GM18498 (cell line): ENCODE data around the gene DGKZ.

ENCODE experiments used
- ATAC-seq: cut with Tn5 transposase; IDR thresholded peaks from one replicate; pipeline ENCODE4 v1.9.1; 2021; ENCODE audit warnings: mild to moderate bottlenecking, moderate library complexity; ENCODE audit not compliant: unreplicated experiment

The DGKZ gene

GRCh38 chr11:46427364-46427763, 80.1 kb downstream of the DGKZ start:
- ATAC-seq, result no peak

GRCh38 chr11:46429717-46430116, 82.5 kb downstream of the DGKZ start:
- no peak for ATAC-seq
